Stimulated activated CD8-positive, alpha-beta memory T cell treated with anti-CD3 and anti-CD28 coated beads, Interleukin-15, amount 100 ng/mL, for 4 hours (primary cell): ENCODE measurements around the gene CHERP.
"Not testable (repeated sequence)": the region's sequence is repeated elsewhere in the genome, so short reads cannot be mapped to it uniquely, and the experiment has no call there.

Source experiments
- DNase-seq, 2 donors: peaks; one replicate each; pipeline ENCODE4 v3.0.0-alpha.2; 2020; ENCODE audit warnings: low read depth in 2 of 2

CHERP gene

GRCh38 chr19:16520074-16520973, 21.9 kb downstream of the CHERP start:
- no peak for DNase-seq

DNA sequence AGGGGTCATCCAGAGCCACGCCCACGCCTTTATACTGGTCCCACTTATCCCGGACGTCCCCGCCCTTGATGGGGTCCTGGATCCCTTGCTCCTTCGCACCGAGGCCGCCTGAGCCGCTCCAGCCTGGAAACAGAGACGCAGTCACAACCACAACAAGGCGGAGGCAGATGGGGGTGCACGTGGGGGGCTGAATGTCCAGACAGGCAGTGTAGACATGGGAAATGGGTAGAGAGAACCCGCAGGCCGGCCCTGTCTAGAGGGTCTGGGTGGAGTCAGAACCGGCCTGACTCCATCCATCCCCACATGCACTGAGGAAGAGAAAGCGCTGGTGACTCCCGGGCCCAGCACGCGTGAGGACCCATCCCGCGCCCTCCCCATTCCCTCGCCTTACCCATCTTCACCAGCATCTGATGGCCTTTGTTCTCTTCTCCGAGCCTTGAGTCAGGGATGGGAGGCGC, 23.0 kb downstream of the CHERP start:
- no peak for DNase-seq

DNA sequence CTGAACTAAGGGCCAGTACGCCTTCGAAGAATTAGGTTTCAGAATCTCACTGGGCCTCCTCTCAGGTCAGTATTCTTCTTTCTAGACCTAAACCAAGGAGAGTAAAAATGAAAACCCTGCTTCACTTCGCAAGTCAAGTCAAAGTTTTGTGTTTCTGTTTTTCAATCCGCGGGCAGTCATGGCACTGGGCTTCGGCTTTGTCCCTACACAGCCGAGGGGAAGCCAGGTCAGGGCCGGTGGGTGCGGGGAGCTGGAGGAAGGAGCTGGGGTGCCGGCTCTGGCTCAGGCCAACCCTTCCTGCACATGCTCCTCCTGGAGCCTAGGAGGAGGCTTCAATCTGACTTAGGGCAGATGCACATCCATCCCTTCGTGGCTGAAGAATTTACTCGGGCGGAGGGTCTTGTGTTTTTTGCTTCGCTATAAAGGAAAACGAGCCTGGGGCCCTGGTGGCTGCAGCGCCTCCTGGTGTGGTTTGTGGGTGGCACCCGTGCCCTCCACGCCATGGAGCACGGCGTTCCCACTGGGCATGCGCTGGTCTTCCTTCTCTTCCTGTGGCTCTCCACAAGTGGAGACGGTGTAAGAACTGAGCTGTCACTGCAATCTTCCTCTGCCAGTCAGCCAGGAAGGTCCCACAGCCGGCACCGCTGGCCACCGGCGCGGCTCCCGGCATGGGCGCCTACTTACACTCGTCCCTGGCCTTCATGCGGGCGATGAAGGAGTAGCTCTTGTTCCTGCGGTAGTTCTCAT, 23.6 kb downstream of the CHERP start:
- DNase-seq, result no peak

DNA sequence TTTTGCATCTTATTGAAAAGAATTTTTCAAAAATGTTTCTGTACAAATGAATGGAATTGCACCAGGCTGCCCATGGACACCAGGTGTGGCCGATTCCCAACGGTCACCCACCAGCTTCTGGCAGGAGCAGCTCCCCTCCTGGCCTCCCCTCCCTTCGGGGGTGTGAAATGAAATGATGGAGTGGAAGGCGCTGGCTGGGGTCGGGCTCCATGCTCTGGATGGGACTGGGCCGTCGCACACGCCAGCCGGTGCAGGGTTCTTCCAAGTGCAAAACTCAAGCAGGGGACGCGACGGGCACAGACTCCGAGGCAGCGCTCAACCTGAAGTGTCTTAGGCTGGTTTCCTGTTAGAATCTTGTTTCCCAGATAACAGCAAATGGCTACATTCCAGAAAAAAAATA, 24.2 kb downstream of the CHERP start:
- DNase-seq, result no peak

DNA sequence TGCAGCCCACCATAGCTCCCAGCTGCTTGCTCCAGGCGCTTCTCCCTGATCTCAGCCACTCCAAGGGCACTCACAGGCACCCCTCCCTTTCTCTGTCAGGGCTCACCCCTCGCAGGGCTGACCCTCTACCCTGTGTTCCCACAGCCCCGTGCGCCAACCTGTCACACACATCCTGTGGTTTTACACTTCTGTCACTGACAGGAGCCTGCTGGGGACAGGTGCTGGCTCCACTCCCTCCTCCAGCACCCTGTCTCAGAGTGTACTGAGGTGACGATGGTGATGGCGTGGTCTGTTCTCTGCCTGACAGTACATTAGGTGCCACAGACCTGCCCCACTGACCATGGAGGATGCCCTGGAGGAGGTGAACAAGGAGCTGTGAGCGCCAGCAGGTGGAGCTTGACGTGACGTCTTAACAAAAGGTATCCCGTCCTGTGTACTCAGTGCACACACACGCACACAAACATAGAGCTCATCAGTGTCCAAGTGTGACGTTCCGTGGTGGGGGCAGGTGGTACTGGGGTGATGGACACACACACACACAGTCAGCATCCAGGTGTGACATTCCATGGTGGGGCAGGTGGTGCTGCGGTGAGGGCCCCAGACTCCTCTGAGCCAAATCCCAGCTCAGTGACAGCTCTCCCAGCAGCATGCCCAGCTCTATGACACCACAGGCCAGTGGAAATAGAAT, 25.2 kb downstream of the CHERP start:
- DNase-seq, result no peak

- DNase-seq, result no peak
Observed at GRCh38 chr19:16516381-16516780, 25.9 kb downstream of the CHERP start.

GRCh38 chr19:16514383-16515019, 27.7 kb downstream of the CHERP start:
- DNase-seq, result no peak

DNA sequence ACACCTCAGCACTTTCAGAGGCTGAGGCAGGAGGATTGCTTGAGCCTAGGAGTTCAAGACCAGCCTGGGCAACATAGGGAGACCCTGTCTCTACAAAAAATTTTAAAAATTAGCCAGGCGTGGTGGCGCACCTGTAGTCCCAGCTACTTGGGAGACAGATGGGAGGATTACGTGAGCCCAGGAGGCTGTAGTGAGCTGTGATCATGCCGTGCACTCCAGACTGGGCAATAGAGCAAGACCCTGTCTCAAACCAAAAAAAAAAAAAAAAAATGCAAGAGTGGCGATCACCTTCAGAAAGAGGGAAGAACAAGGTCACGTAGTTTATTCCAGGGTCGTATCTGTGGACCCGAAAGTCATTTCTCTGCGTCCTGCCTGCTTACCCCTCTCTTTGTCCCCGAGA, 29.6 kb downstream of the CHERP start:
- not testable (repeated sequence) for DNase-seq

- DNase-seq, result no peak
Observed at GRCh38 chr19:16509141-16510061, 32.8 kb downstream of the CHERP start.

DNA sequence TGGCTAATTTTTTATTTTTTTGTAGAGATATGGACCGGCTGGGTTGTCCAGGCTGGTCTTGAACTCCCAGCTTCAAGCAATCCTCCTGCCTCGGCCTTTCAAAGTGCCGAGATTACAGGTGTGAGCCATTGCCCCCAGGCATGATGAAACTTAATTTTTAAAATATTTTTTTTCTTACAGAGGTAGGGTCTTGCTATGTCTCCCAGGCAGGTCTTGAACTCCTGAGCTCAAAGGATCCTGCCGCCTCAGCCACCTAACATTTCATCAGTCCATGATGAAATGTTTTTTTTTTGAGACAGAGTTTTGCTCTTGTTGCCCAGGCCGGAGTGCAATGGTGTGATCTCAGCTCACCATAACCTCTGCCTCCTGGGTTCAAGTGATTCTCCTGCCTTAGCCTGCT, 33.7 kb downstream of the CHERP start:
- DNase-seq, result no peak

GRCh38 chr19:16506961-16507360, 35.3 kb downstream of the CHERP start:
- no peak for DNase-seq

DNA sequence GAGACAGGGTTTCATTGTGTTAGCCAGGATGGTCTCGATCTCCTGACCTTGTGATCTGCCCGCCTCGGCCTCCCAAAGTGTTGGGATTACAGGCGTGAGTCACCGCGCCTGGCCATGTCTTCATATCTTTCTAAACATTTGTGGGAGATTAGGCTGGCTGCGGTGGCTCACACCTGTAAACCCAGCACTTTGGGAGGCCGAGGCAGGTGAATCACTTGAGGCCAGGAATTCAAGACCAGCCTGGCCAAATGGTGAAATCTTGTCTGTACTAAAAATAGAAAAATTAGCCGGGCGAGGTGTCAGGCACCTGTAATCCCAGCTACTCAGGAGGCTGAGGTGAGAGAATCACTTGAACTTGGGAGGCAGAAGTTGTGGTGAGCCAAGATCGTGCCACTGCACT, 36.1 kb downstream of the CHERP start:
- DNase-seq, result not testable (repeated sequence)

DNA sequence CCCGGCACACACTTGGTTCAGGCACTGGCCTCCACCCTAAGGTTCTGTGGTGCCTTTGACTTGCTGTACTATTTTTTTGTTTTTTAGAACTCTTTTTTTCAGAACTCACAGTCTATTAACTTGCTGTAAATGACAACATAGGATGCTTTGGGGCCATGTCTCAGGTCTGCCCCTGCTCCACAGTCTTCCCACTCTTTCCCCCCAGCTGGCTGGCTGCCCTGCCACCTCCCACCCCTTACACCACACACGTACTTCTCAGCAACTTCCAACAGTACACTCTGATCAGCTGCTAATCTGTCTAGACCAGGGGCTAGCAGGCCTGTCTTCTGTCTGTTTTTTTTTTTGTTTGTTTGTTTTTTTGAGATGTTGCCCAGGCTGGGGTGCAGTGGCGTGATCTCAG, 38.0 kb downstream of the CHERP start:
- DNase-seq, result no peak

GRCh38 chr19:16497837-16498236, 44.4 kb downstream of the CHERP start:
- DNase-seq, result no peak

DNA sequence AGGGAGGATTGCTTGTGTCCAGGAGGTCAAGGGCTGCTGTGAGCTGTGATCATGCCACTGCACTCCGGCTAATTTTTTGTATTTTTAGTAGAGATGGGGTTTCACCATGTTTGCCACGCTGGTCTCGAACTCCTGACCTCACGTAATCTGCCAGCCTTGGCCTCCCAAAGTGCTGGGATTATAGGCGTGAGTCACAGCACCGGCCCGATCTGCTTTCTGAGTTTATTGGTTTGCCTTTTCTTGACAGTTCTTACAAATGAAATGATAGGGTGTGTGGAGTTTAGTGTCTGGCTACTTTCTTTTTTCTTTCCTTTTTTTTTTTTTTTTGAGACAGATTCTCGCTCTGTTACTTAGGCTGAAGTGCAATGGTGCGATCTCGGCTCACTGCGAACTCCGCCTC, 45.2 kb downstream of the CHERP start:
- DNase-seq, result no peak

- DNase-seq, result no peak
Observed at GRCh38 chr19:16496613-16496983, 45.6 kb downstream of the CHERP start.

DNA sequence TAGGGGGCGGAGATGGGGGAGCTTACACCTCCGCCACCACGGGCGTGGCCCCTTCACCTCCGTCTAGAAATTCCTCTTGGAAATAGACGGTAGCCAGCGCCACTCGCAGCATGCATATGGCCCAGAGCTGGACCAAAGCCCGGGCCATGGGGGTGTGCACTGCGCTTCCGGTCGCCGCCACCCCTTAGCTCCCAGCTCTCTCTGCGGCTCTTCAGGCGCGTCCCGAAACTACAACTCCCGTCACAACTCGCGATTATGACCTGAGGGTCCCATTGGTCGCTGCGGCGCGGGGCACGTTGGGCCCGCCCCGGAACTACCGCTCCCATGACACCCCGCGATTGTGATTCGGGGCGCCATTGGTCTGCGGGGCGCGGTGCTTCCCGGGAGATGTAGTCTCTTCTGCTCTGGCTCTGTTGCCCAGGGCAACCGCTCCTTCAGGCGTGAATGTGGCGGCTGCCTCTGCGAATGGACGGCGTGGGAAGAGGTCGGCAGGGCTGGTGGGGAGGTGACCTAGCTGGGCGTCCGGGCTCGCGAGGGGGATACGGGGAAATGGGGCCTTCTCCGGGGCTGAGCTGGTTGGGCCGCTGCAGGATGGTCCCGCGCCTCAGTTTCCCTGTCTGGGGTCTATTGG, 46.1 kb downstream of the CHERP start, which contains the start of the genes C19orf44 and CALR3:
TSS of gene C19orf44 (plus strand) at position 413 of the 631 bp plus-strand sequence. CDS start 4,399 bp downstream, outside the sequence.
TSS of gene CALR3 (minus strand) at position 186 of the 631 bp plus-strand sequence. CDS start at position 148, 38 bp downstream.
- peak; percentile 93 to 95 for DNase-seq

DNA sequence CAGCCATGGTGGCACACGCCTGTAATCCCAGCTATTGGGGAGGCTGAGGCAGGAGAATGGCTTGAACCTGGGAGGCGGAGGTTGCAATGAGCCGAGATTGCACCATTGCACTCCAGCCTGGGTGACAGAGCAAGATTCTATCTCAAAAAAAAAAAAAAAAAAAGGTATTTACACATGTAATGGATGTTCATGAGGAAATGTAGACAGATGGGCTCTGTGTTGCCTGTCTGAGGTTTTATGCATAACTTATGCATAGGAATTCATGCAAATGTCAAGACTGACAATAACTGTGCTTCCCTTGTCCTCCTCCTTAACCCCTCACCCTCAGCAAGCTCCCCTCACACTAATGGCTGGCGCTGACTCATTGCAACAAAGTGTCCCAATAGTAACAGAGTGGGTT, 55.8 kb downstream of the CHERP start:
- DNase-seq, result not testable (repeated sequence)

GRCh38 chr19:16482745-16483144, 59.5 kb downstream of the CHERP start:
- no peak for DNase-seq

DNA sequence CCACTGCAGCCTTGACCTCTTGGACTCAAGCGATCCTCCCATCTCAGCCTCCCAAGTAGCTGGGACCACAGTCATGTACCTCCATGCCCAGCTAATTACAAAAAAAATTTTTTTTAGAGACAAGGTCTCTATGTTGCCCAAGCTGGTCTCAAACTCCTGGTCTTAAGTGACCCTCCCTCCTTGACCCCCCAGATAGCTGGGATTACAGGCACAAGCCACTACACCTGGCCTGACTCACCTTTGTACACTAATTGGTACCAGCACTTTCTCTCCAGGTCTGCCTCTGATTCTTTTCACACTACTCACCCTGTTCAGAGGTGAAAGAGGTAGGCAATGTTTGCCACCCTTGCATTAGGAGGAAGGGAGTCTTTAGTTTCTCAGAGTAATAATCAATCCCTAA, 64.9 kb downstream of the CHERP start:
- DNase-seq, result no peak
